Measurements from ENCODE around the gene ATF7.
"Not testable (repeated sequence)": the region's sequence is repeated elsewhere in the genome, so short reads cannot be mapped to it uniquely, and the experiment has no call there.

ATF7 gene

GRCh38 chr12:53564278-53564677 lies 61.9 kb downstream of the ATF7 start:
- no peak for DNase-seq

GRCh38 chr12:53563452-53564028 lies 62.6 kb downstream of the ATF7 start:
- no peak for DNase-seq

DNA sequence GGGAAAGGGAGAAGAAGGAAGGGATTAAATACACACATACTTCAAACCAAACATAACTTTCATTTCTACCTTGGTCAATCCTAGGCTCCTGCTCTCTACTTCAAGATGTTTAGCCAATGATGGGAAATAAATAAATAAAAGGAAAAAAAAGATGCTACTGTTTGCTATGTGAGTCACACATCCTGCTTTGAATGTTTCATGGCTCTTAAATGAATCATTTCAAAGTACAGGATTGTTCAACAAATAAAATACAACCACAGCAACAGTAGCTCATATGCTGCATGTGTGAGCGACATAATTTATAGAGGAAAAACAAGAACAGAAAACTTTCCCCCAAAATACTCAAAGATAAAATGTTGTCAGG lies 64.6 kb downstream of the ATF7 start:
- no peak for DNase-seq

GRCh38 chr12:53560912-53561589 lies 65.1 kb downstream of the ATF7 start:
- DNase-seq, result no peak

DNA sequence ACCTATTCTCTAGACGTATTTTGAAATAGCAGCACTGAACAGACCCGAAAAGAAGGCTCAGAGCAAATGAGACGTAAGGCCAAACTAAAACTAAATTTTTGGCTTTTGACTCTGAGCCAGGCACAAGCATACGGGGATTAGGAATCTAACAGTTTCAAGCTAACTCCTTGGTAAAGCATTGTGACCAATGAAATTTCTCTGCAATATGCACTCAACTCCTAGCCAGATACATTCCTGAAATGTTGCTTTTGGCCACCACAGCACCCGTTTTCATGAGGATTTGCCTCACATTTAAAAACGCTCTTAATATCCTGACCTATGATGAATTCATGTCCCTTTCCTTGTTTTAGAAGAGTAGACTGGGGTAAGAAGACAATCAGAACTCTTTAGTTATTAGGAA lies 65.8 kb downstream of the ATF7 start:
- DNase-seq, result no peak

GRCh38 chr12:53558631-53559030 lies 67.6 kb downstream of the ATF7 start:
- DNase-seq, result no peak

DNA sequence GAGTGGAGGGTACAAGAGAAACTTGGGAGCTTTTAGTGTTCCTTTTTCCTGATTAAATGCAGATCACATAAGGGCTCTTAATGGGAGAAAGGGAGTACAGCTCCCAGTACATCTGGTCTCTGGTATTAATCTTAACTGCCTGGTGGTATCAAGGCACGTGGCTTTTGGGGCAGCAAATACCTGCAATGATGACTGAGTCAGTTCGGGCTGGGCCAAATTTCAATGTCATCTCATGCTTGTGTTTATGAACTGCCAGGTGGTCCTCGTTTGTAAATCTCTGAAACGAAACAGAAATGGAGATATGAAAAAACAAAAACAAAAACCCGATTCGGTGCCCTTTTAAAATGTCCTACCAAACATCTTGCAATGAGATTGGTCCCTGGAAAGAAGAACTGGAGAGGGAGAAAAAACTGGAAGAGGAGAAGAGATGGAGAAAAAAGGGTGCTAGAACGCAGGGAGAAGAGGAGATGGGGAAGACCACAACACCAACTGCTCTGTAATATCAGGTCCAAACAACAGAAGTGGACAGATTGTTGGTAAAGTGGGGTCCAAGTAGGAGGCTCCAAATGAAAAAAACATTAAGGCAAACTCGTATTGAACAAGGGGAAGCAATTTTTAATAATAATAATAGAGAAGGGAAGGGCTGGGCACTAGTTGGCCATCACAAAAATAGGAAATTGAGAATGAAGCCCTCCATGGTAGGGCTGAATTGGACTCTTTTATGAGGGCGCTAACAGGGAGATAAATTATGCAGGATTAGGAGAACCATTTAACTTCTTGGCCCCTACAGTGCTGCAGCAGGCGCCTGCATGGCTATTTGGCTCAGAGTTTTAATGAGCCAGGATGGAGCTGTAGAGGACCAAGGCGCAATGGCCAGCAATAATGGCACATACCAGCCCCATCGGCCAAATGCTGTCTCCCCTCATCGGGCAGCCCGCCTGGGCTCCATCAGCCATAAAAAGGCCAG lies 73.5 kb downstream of the ATF7 start:
- DNase-seq, result no peak

- DNase-seq, result no peak
Measured at GRCh38 chr12:53551889-53552291, 74.3 kb downstream of the ATF7 start.

GRCh38 chr12:53550595-53550994 lies 75.6 kb downstream of the ATF7 start:
- no peak for DNase-seq

- not testable (repeated sequence) for DNase-seq
Measured at GRCh38 chr12:53550131-53550530, 76.1 kb downstream of the ATF7 start.

GRCh38 chr12:53548354-53548753 lies 77.8 kb downstream of the ATF7 start:
- DNase-seq, result not testable (repeated sequence)

DNA sequence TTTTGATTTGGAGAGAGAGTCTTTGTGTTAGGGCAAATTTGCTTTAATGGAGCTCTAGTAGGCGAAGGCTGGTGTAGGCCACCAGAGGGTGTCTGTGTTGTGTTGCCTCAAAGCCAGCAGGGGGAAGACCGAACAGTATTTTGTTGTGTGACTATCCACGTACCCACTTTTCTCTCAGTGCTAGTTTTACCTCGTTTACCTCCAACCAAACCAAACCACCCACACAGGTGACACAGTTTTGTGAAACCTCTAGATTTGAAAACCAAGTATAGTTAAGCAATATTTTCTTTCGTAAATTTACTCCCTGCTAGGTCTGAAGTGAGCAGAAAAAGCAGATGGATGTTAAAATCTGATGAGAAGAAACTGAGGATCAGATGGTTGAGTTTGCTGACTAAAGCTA lies 82.6 kb downstream of the ATF7 start:
- peak; percentile 63 for DNase-seq

GRCh38 chr12:53539526-53539925 lies 86.7 kb downstream of the ATF7 start:
- DNase-seq, result no peak

DNA sequence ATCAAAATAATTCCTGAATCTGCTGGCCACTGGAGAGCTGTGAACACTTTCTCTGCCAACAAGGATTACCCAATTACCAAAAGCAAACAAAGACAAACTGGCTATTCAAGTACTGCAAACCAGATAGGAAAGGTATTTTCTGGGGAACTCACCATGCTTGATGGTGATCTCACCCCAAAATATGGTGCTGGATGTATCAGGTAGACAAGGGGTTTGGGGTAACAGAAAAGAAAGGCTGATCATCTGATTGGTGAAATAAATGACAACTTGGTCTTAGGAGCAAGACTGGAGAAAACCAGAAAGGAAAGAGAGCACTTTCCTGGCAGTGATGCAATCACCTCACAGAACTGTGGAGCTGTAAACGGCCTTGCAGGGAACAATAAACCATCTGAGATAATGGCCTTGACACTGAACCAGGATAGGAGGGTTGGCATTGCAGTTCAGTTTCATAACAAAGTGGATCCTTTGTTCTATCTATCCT lies 87.9 kb downstream of the ATF7 start:
- DNase-seq, result no peak

- no peak for DNase-seq
Measured at GRCh38 chr12:53536962-53537361, 89.2 kb downstream of the ATF7 start.

DNA sequence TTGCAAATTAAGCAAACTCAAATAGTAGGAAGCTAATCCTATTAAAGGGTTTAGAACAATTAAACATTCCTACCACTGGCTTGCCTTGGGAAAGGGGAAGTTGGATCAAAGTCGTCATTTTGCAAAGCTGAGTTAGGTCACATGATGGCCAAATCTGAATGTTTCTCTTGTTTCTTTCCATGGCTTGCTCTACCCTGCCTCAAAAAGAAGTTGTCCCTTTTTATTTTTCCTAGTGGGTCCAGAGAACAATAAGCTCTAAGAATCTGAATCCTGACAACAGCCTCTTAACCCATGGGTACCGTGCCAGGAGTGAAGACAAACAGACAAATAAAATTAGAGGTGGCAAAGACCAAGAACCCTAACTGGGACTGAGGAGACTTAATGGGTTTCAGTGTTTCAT lies 92.7 kb downstream of the ATF7 start:
- no peak for DNase-seq

- no peak for DNase-seq
Measured at GRCh38 chr12:53532524-53533445, 93.4 kb downstream of the ATF7 start.

DNA sequence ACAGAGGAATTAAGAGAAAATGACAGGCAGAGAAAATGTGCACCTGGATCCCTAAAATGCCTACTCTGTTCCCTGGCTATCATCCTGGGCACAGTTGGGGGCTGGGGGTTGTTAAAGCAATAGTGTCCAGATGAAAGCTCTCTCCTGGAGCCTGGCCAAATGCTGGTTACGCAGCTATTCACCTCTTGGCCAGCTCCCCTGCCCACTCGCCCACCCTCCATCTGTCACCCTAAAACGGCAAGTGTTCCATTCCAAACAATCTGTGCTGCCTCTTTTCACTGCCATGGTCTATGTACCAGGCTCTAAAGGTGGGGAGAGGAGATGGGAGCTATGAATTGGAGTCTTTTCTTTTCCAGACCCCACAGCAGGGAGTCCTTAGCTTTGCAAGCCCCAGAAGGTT lies 94.2 kb downstream of the ATF7 start:
- DNase-seq, result no peak

DNA sequence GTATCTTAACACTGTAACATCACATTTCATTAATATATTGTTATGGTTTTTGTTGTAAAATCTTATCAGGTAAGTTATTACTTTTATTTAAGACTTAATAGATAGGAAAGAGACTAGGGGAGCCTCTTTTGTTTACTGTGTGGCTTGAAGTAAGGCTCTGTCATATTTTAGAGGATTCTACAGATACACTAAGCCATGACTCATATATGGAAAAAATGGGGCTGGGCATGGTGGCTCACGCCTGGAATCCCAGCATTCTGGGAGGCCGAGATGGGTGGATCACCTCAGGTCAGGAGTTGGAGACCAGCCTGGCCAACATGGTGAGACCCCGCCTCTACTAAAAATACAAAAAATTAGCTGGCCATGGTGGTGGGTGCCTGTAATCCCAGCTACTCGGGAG lies 95.3 kb downstream of the ATF7 start:
- DNase-seq, result no peak

- no peak for DNase-seq
Measured at GRCh38 chr12:53530061-53530460, 96.1 kb downstream of the ATF7 start.

DNA sequence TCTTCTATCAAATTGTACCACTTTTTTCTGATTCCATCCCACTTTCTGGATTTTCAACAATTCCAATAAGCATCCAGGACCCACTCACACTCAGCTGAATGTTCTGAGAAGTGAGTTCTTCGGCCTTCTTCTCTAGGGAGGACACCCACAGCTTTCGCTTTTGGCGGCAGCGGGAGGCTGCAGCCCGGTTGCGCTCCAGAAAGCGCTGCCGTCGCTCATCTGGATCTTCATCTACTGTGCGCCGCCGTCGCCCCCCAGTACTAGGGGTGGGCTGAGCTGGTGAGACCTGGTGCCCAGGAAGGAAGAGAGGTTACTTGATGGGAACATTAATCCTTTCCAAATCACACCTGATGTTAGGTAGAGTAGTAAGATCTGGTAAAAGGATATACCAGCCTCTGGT lies 101.7 kb downstream of the ATF7 start:
- DNase-seq, result no peak

DNA sequence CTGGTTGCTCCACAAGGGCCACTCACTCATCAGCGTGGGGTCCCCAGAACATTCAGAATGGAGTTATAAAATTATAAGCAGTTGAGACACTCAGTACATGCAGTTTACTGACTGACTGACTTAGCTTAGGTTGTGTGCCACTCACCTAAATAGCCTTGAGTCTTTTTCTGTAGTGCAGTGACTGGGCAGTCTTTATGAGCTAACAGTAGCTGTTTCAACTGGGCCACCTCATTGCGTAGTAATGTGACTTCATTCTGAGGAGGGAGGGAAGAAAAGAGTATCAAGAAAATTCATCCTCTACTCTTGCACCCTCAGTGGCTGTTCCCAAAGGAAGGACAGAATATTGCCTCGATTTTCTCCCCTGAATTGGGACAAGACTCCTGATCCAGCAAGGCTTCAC lies 103.1 kb downstream of the ATF7 start:
- no peak for DNase-seq

- no peak for DNase-seq
Measured at GRCh38 chr12:53518381-53518780, 107.8 kb downstream of the ATF7 start.
